Parathyroid adenoma (tissue), 2 donors: ENCODE data around the gene HELZ2.

Experiments
- H2AFZ ChIP-seq: fragments of 300-600 bp; sonication (generic); one replicate; pipeline ENCODE4 v1.7.0; 2017; ENCODE audit warnings: antibody characterized with exemption, mild to moderate bottlenecking
- H3K27ac ChIP-seq: fragments of 300-600 bp; sonication (generic); one replicate; pipeline ENCODE4 v1.7.0; 2017
- H3K27me3 ChIP-seq: fragments of 300-600 bp; sonication (generic); one replicate; pipeline ENCODE4 v1.7.0; 2017; ENCODE audit warnings: low read length; ENCODE audit not compliant: control insufficient read depth, insufficient read depth
- H3K36me3 ChIP-seq: fragments of 300-600 bp; sonication (generic); one replicate; pipeline ENCODE4 v1.7.0; 2017; ENCODE audit warnings: low read length; ENCODE audit not compliant: control insufficient read depth, insufficient read depth
- H3K4me1 ChIP-seq: fragments of 300-600 bp; sonication (generic); one replicate; pipeline ENCODE4 v1.7.0; 2017; ENCODE audit warnings: control low read depth
- H3K4me2 ChIP-seq: fragments of 300-600 bp; sonication (generic); one replicate; pipeline ENCODE4 v1.7.0; 2017; ENCODE audit warnings: low read length
- H3K4me3 ChIP-seq: fragments of 300-600 bp; sonication (generic); one replicate; pipeline ENCODE4 v1.7.0; 2017; ENCODE audit warnings: low read depth, low read length
- H3K79me2 ChIP-seq: fragments of 300-600 bp; sonication (generic); one replicate; pipeline ENCODE4 v1.7.0; 2017; ENCODE audit warnings: control low read depth
- H3K9ac ChIP-seq: fragments of 300-600 bp; sonication (generic); one replicate; pipeline ENCODE4 v1.7.0; 2017; ENCODE audit warnings: mild to moderate bottlenecking
- H3K9me3 ChIP-seq: fragments of 300-600 bp; sonication (generic); one replicate; pipeline ENCODE4 v1.7.0; 2017; ENCODE audit warnings: low read length; ENCODE audit not compliant: control insufficient read depth
- TF ChIP-seq, protein P1 (sequence below): fragments of 300-600 bp; sonication (generic); IDR thresholded peaks from one replicate; pipeline ENCODE4 v1.7.0; 2017; ENCODE audit warnings: antibody characterized with exemption, mild to moderate bottlenecking
- donor health status: primary hyperparathyroidism.

Gene HELZ2

DNA sequence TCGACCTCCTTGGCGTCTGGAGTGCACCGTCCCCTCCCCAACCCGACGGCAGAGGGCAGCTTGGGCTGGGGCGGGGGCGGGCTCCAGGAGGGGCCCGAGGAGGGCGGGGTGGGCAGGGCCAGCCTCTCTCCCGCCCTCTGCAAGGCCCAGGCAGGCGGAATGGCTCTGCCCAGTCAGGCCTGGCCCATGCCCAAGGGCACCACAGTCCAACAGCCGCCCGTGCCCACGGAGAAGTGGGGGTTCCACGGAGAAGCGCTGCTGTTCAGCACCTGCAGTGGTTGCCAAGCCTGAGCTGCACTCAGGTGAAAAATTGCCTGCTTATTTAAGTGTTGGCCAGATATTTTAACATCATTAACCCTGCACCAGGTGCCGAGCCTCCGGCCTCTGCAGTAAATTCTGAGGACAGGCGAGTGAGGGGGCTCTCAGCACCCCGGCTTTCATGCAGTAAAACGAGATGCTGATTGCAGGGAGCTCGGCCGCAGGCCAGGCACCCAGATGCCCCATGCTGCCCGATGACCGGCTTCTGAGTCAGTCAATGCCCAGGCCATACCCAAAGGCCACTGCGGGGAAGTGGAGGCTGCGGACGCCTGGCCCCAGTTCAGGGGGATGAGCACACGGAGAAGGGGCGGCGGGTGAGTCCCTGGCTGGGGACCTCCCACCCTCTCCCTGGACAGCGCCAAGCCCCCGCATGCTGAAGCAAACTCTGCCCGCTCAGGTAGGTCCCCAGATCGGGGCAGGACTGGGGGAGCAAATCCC lies 26.1 kb downstream of the HELZ2 start, which contains the start of gene SRMS:
Gene SRMS (minus strand): TSS at position 25 of the 756 bp plus-strand sequence. CDS start 286 bp downstream, outside the sequence.
- H3K9ac ChIP-seq = no peak within 1 kb of the TSS
- H2AFZ ChIP-seq = no peak within 1 kb of the TSS
- no peak within 1 kb of the TSS for H3K4me3 ChIP-seq
- H3K4me2 ChIP-seq = no peak within 1 kb of the TSS
- no peaks in the 10 kb centered on the region for H3K9me3 ChIP-seq
- peaks cover 2% of the 10 kb centered on the region for H3K4me1 ChIP-seq
- TF ChIP-seq, protein P1, sequence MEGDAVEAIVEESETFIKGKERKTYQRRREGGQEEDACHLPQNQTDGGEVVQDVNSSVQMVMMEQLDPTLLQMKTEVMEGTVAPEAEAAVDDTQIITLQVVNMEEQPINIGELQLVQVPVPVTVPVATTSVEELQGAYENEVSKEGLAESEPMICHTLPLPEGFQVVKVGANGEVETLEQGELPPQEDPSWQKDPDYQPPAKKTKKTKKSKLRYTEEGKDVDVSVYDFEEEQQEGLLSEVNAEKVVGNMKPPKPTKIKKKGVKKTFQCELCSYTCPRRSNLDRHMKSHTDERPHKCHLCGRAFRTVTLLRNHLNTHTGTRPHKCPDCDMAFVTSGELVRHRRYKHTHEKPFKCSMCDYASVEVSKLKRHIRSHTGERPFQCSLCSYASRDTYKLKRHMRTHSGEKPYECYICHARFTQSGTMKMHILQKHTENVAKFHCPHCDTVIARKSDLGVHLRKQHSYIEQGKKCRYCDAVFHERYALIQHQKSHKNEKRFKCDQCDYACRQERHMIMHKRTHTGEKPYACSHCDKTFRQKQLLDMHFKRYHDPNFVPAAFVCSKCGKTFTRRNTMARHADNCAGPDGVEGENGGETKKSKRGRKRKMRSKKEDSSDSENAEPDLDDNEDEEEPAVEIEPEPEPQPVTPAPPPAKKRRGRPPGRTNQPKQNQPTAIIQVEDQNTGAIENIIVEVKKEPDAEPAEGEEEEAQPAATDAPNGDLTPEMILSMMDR = no peak
- H3K27me3 ChIP-seq = no peaks in the 10 kb centered on the region
- no peak within 1 kb of the TSS for H3K27ac ChIP-seq
- no peaks in the 10 kb centered on the region for H3K36me3 ChIP-seq
- H3K79me2 ChIP-seq = no peaks in the 10 kb centered on the region

DNA sequence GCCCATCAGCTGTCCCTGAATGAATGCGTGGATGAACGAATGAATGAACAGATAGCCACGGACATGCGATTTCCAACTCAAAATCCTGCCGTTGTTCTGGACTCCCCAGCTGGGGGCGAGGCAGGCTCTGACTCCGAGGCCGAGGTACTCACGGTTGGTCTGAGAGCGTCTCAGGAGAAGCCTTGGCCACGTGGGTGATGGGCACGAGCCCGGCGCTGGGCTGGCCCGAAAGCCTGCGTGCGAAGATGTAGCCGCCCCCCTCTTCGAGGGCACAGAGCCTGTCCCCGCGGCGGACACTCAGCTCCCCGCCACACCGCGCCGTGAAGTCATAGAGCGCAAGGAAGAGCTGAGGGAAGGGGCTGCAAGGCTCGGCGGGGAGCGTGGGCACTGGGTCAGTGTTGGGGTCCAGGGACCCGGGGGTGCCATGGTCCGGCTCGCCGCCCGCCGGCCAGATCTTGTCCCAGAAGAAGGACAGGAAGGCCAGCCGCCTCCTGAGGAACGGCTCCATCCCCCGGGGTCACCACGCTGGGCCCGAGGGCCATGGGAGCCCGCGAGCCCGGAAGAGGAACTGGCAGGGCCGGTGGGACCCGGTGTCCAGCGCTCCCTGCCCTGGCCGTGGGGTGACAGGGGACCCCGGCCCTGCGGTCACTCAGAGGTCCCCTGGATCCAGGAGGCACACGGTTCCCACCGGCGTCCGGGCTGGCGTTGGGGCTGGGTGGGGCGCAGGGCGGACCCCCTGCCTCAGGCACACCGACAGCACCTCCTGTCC lies 26.9 kb downstream of the HELZ2 start:
- H3K9me3 ChIP-seq = no peaks in the 10 kb centered on the region
- H3K4me3 ChIP-seq = no peak overlapping the region
- no peak overlapping the region for H3K9ac ChIP-seq
- H3K79me2 ChIP-seq = no peaks in the 10 kb centered on the region
- H3K27me3 ChIP-seq = no peaks in the 10 kb centered on the region
- H3K4me1 ChIP-seq = no peaks in the 10 kb centered on the region
- no peak overlapping the region for H3K4me2 ChIP-seq
- H3K27ac ChIP-seq = no peak overlapping the region
- TF ChIP-seq, protein P1 = no peak
- no peaks in the 10 kb centered on the region for H3K36me3 ChIP-seq
- no peak overlapping the region for H2AFZ ChIP-seq

DNA sequence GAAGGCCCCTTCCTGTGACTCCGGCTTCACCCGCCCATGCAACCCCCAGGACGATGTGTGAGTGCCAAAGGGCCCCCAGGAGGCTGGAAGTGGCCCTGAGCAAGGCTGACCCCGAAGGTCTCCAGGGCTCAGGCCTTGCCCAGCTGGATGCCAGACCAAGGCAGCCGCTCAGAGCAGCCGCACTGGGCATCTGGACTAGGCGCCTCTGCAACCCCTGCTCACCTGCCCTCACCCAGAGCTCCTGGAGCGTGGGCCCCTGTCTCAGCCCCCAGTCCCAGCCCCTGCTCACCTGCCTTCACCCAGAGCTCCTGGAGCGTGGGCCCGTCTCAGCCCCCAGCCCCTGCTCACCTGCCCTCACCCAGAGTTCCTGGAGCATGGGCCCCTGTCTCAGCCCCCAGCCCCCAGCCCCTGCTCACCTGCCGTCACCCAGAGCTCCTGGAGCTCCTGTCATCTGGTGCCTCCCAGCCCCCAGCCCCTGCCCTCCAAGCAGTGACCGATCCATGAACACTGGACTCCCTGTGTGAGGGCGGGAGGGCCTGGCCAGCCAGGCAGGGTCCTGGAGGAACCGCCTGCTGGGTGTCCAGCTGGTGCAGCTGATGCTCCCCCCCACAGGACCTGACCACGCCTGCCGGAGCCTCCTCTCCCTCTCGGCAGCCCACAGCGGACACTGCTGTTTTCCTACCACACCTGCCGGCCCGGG lies 27.6 kb downstream of the HELZ2 start:
- no peaks in the 10 kb centered on the region for H3K36me3 ChIP-seq
- no peaks in the 10 kb centered on the region for H3K9me3 ChIP-seq
- no peak overlapping the region for H3K4me2 ChIP-seq
- no peaks in the 10 kb centered on the region for H3K27me3 ChIP-seq
- no peaks in the 10 kb centered on the region for H3K4me1 ChIP-seq
- H3K4me3 ChIP-seq = no peak overlapping the region
- H3K27ac ChIP-seq = no peak overlapping the region
- TF ChIP-seq, protein P1 = no peak
- H3K9ac ChIP-seq = no peak overlapping the region
- no peaks in the 10 kb centered on the region for H3K79me2 ChIP-seq
- no peak overlapping the region for H2AFZ ChIP-seq

DNA sequence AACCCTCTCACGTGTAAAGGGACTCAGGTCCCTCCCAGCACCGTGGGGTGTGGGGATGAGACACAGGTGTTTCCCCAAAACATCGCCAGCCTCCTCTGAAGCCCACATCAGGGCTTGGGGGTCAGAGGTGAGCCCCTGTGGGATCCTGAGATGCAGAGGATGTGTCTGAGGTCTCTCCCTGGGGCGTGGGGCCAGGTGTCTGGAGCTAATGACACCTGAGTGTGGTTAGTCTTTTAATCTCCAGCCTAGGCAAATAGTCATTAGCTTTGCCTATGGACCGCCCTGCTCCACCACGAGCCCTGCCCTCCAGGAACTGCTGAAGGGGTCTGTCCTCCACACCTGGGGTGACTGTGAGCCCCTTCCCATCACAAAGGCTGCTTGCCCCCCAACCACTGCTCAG lies 28.2 kb downstream of the HELZ2 start:
- no peaks in the 10 kb centered on the region for H3K79me2 ChIP-seq
- no peak overlapping the region for H3K4me3 ChIP-seq
- no peak overlapping the region for H3K4me2 ChIP-seq
- TF ChIP-seq, protein P1 = no peak
- no peak overlapping the region for H3K27ac ChIP-seq
- H3K9ac ChIP-seq = no peak overlapping the region
- no peaks in the 10 kb centered on the region for H3K4me1 ChIP-seq
- no peaks in the 10 kb centered on the region for H3K36me3 ChIP-seq
- no peaks in the 10 kb centered on the region for H3K9me3 ChIP-seq
- H2AFZ ChIP-seq = no peak overlapping the region
- no peaks in the 10 kb centered on the region for H3K27me3 ChIP-seq
